GM19023 (cell line): ENCODE measurements around the gene BDKRB2.

Experiments used
- ATAC-seq: cut with Tn5 transposase; IDR thresholded peaks from one replicate; pipeline ENCODE4 v1.9.1; 2021; ENCODE audit warnings: mild to moderate bottlenecking, moderate library complexity; ENCODE audit not compliant: unreplicated experiment

Gene BDKRB2

DNA sequence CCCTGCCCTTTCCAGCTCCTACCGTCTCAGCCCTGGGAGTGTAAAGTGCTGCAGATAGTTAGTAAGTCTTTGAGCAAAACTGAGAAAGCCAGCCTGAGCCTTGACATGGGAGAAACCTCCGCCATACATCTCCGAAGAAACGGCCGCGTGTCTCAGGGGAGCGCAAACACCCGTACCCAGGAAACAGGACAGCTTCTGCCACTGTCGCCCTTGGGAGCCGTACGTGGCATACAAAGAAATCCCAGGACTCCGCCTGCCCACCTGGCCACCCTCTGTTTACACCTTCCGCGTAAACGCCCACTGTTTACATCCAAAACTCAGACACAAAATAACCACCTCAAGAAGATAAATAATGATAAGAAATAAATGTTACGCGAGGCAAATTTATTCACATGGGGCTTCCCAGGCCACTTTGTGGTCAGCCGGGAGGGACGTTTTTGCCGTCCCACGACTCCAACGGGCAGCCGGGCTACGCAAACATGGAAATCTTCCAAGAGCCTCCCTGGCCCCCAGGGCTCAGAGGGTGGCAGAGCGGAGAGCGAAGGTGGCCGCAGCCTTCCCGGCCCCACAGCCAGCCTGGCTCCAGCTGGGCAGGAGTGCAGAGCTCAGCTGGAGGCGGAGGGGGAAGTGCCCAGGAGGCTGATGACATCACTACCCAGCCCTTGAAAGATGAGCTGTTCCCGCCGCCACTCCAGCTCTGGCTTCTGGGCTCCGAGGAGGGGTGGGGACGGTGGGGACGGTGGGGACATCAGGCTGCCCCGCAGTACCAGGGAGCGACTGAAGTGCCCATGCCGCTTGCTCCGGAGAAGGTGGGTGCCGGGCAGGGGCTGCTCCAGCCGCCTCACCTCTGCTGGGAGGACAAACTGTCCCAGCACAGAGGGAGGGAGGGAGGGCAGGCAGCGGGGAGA lies at the start of gene BDKRB2:
BDKRB2 (plus strand) TSS at position 689 of the 908 bp plus-strand sequence. CDS start 32,269 bp downstream, outside the sequence.
- ATAC-seq, result no peak

DNA sequence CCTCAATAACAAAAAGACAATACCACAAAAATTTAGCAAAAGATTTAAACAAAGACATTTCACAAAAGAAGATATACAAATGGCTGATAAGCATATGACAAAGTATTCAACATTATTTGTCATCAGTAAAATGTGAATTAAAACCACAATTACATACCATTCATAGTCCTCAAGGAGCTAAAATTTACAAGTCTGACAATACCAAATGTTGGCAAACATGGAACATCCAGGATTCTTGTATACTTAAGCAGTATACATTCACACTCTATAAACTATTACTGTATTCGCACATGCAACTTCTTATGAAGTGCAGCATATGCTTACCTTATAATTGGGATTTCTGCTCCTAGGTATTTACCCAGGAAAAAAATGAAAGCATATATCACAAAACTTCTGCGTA lies 49.7 kb upstream of the BDKRB2 start:
- no peak for ATAC-seq

DNA sequence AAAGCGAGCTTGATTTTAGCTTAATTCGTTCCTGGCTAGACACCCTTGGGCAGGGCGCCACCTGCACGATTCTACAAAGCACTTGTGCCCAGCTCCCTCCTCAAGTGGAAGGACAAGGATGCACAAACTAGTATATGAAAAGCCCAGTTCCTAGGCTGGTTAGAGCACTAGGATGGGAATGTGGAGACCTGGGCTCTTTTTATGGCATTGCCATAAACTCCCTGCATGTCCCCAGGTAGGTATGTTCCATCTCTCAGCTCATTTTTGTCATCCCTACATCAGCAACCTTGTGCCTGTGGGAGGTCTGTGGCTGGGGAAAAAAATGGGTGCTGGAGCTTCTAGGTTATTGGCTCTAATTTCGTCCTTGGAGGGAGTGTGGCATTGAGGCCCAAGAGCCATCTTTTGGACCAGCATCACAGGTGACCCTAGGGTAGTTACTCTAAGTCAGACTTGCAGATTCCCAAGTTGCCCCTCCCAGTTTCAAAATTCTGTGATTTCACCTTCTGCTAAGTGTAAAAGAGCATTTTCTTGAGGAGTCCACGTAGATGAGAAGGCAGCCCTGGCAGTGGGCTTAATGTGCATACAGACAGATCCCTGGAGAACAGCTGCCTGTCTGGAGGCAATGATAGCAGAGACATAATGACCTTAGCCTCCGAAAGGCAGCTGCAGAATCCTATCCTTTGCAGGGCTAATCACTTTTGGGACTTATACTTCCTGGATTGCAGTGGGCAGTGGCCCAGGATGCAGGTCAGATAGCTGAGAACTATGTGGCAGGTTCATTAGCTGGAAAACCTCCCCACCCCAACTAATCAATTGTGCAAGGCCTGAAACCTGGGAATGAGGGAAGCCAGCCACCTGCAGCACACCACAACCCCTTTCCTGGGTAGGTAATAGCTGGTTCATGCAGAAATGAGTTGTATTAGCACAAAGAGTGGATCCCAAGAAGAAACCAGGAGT lies 47.6 kb upstream of the BDKRB2 start:
- ATAC-seq, result no peak

DNA sequence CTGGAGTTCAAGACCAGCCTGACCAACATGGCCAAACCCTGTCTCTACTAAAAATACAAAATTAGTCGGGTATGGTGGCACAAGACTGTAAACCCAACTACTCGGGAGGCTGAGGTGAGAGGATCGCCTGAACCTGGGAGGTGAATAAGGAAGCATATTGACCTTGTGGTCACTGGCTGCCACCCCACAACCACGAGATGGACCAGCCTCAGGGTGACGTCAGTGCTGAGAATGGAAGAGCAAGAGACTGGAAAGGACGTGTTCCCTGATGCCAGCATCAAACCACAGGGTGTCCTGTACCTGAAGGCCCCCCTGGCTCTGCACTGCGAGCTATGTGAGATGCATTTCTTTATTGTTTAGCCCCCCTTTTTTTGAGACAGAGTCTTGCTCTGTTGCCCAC lies 45.9 kb upstream of the BDKRB2 start:
- no peak for ATAC-seq

DNA sequence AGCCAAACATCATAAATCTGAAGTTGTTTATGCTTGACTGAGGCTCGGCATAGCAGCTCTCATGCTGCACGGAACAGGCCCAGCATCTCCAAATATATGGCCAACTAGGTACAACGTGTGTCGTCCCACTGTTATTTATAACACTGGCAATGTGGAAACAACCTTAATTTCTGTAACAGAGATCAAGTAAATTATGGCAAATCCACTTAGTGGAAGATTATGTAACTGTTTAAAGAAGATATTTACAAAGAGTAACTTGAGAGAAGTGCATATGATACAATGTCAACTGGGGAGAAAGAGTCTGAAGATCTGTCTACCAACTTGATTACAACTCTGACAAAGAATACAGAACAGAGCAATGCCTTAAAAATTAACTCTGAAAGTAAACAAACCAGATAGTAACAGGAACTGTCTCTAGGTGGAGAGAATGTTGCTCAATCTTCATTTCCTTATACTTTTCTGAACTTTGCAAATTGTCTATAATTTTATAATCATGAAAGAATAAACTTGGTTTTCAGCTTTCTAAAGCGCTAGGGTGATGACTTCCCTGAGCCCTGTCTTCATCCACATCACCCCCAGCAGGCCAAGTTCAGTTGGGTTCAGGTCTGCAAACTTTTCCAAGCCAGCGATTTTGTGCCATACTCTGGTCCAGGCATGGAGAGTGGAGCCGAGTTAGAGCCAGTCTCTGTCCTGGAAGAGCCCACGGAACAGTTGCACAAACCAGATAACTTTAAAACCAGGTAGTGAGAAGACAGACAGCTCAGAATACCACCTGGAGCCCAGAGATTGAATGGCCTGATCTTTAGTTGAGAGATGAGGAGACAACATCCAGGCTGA lies 44.3 kb upstream of the BDKRB2 start:
- no peak for ATAC-seq

DNA sequence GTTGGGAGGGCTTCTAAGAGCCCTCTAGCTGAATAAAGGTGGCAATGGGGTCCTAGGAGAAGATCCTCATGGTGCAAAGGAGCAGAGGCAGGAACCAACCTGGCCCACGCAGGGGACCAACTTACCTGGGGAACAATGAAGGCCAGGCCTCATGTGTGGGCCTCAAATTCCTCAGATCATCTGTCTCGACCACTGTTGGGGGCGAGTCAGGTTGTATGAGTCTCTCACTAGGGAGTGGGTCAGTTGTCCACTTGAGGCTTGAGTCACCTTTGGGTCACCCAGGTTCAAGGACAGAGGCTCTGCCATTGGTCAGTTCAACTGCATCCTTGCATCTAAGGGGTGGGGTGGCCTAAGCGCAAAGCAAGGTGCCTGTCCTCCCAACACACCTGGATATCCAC lies 43.7 kb upstream of the BDKRB2 start:
- no peak for ATAC-seq

DNA sequence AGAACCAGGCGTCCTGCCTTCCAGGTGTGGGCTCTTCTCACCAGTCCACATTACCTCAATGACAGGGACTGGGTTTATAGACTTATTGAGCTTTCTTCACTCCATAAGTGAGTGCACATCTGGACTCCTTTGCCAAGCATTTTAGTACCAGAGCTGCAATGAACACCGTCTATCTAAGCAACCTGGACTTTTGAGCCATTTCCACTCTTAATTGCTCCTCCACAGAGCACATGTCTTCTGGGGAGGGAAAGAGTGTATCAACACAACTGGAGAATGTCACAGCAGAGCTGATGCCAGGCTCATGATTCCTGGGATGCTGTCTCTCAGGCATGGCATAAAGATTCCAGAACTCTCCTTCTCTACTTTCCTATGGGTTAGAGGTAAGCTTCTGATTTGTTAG lies 43.0 kb upstream of the BDKRB2 start:
- no peak for ATAC-seq

DNA sequence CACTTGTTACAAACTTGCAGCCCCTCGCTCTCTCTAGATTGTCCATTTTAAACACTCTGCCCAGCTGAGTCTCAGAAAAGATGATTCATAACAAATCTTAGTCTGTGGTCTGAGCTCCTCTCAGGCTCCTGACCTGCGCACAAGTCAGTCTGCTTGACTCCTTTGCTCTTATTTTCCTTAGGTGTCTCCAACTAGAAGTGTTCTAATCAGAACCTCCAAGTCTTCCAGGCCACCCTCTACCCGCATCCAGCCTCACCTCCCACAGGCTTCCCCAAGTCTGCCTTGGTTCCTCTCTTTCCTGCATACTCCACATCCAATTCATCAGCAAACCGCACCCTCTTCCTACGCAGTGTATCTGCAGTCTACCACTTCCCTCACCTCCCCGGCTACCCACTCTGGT lies 42.4 kb upstream of the BDKRB2 start:
- no peak for ATAC-seq

DNA sequence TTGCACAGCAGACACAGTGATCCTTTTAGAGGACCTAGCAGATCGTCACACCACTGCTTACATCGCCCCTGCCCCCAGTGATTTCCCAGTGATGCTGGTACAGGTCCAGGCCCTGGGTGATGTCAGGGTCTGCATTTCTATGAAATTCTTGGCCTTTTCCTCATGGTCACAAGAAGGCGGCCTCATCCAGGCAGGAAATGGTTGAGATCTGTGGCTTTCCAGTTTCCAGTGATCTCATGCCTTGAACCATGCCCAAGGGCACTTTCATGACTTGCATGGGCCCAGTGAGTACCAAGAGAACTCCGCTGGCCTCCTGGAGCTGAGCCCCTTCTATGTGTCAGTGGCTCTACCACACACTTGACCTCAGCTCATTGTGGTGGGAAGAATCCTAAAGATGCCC lies 41.9 kb upstream of the BDKRB2 start:
- ATAC-seq, result no peak

DNA sequence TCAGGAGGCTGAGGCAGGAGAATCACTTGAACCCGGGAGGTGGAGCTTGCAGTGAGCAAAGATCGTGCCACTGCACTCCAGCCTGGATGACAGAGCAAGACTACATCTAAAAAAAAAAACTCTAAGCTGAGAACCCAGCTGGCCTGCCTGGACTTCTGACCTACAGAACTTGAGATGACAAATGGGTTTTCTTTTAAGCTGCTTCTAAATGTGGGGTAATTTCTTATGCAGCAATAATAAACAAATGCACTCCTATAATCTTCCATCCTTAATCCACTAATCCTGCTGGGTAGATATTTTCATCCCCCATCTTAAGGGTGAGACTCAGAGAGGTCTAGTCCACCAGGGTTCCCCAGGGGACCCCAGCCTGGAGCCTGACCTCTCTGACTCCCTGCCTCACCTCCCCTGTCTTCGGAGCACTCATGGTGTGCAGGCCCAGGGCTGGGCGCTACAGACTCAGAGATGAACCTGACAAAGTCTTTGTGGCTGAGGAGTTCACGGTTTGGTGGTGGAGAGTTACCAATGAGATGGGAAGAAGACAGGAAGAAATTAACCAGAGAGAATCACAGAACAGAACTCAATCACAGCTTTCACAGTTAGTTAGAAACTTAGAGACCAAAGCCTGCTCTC lies 39.7 kb upstream of the BDKRB2 start:
- ATAC-seq, result no peak

DNA sequence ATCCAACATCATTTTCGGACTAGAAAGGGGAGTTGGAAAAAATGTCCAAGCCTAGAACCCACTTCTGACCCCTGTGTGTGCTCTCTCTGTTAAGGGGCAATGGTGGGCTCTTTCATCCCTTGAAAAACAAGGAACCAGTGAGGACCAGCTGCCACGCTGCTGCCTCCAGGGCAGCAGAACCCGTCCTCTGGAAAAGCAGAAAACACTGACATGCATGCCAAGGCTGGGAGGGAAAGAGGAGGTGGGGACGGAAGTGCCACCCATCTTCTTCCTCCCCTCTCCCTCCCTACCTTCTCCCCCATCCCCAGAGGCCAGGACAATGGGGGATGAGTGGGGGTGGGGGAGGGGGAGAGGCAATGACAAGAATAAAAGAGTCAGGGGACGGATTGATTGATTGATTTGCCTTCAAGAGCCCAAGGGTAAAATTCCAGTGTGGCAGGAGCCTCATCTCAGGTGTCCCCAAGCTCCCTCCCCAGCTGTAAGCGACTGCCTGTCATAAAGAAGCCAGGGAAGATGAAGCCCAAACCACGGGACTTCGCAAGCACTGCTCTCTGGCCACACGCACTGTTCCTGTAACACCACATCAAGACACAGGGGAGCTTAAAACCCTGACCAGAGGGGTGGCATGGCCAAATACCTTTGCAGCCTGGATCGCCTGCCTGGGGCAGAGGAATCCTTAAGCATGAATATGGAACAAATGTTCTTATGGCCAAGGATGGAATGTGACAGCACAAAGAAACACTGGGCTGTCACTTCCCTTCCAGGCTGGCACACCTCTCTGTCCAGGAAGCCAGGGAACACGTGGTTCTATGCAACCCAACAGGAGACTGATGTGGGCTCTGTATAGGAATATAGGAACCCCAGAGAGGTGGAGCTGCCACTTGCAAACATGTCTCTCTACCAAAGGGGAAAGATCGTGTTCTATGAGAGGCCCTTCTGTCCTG lies 38.9 kb upstream of the BDKRB2 start:
- ATAC-seq, result no peak

DNA sequence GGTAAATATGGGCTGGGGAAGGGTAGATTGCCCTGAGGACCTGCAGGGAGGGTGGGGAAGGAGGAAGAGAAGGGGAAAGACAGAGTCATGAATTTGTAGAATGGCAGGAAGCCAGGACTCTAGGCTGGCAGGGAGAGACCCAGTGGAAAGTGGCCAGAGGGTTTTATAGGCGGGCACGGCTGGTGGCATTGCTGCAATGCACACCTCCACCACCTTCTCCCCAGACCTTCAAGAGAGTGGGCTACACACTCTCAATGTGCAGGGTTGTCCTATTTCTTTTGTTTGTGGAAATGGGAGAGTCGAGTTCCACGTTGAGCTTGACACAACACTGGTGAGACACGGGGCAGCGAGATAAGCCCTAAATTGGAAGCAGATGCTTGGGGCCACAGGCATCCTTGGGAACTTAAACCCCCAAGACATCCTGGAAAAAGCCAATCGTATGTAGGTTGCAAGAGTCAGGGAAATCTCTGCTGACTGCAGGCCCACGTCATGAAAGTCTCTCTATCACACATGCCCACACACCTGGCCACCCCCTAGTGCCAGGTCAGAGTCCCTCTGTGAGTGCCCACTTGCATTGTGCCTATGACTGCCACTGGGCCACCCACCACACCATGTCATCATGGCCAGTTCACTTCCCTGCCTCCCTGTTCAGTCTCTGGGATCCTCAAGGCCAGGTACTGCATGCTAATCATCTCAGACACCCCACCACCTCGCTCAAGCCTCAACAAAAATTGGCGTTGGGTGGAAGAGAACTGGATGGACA lies 38.0 kb upstream of the BDKRB2 start:
- ATAC-seq, result no peak

DNA sequence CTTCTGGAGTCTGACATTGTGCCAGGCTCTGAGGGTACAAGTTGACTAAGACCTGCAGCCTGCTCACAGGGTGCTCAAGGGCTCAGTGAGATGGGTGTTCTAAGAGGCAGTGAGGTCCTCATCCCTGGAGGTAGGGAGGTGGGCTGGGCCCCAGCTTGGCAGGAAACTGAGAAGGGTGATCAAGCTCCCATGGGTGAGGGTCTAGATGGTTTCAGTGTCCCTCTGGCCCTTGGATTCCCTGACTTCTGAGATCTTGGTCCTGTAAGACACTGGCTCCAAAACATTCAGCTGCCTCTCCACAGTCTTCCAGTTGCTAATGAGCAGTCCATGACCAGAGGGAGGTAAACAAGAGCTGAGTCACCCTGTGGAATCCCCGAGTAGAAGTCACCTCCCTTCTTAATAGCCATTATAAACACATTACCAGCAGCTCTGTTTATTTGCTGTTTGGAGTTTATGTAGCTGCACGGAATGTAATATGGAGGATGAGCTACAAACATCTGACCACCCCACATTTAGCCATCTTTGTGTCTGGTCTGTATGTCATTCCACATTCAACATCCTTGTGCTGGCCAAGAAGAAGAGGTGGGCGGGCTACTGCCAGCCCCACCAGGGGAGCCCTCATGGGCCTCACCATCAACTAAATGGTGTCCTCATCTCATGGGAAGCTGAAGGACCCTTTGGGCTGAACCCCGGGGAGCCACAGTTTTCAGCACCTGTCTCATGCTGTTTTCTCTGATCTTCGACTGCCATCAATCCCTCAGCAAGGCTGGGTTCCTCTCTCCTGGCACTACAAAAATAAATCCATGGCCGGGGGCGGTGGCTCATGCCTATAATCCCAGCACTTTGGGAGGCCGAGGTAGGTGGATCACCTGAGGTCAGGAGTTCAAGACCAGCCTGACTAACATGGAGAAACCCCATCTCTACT lies 37.2 kb upstream of the BDKRB2 start:
- no peak for ATAC-seq

DNA sequence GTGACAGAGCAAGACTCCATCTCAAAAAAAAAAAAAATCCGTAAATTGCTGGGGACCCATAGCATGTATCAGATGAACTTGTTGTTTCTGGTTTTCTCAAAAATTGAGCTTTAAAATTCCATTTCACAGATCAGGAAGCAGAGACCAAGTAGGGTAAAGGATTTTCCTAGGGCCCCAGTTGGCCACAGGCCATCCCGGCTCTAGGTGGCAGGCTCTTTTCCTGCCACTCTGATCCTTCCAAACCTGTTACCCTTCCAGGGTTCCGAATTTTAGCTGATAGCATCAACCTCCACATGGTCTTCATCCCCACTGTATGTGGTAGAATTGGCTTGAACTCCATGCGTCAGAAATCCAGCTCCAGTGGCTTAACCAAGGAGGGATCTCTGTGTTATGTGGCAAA lies 36.1 kb upstream of the BDKRB2 start:
- no peak for ATAC-seq

DNA sequence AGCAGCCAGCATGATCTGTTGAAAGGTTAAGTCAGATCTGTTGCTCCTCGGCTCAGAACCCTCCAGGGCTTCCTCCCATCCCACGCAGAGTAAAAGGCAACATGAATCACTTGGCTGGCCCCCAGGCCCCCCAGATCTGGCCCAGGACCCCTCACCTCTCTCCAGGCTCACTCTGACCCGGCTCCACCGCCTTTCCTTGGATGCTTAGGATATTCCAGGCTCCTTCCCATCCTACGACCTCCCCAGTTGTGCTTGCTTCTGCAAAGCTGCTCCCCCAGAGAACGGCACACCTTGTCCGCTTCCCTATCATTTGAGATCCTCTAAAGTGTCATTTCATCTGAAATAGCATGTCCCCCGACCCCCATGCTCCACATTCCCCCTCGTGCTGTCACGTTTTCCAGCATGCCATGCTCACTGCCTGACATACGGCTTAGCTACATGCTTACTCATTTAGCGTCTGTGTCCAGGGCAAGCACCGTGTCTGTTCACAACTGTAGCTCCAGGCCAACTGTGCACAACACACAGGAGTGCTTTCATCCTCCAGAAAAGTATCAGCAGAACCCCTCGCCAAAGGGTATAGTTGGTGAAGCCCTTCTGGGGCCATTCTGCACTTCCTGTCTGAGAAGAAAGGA lies 33.6 kb upstream of the BDKRB2 start:
- no peak for ATAC-seq

DNA sequence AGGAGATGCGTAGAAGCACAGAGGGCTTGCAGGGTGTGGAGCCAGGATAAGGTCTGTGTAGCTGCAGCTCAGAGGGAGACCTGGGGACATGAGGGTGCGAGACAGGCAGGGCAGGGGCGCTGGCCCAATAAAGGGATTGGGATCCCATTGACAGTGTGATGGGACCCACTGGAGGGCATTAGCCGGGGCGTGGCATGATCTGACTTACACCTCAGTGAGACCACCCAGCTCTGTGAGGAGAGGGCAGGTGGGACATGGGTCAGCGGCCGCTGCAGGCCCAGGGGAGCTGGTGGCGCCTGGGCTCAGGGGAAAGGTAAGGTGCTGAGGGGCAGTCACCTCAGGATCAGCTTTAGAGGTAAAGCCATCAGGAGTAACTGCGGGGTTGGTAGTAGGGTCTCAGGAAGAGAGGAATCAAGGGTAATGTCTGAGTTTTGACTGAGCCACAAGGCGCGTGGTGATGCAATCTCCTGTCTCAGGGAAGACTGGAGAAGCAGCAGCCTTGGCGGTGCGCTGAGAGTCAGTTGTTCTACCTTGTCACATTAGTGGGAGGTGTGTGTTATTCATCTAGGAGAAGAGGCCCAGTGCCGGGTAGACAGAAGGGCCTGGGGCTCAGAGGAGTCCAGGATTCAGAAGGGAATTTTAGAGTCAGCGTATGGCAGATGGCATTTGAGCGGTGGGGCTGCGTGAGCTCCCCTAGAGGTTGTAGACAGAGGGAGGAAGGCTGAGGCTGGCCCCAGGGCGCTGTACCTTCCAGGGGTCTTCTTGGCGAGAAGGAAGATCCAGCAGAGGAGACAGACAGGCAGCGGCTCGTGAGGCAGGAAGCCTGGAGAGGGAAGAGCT lies 30.8 kb upstream of the BDKRB2 start:
- no peak for ATAC-seq
